Endothelial cell of umbilical vein (primary cell): ENCODE measurements around the gene CLIP4. TPM values are rescaled to one million over a fixed set of nuclear protein-coding genes. Genes with fewer than 3 reads are reported as not detected.

Experiments used
- BruUV-seq: library from RNA; stranded (reverse); fragments of 400-500 nt; replicated peaks from 2 replicates; lab custom pipeline; 2021; lab: Mats Ljungman, UMichigan
- CTCF ChIA-PET: fragments of 300-600, 350-600 bp; sonication (Branson Sonifier 250); formaldehyde crosslinking; loops from one replicate; lab custom pipeline; 2021; ENCODE audit warnings: antibody characterized with exemption, inconsistent platforms; lab: Charles Lee
- POLR2A ChIA-PET: fragments of 300-600, 350-600 bp; sonication (Branson Sonifier 250); formaldehyde crosslinking; loops from one replicate; lab custom pipeline; 2021; ENCODE audit warnings: antibody characterized with exemption, inconsistent platforms; lab: Charles Lee
- DNase-seq: peaks from one replicate; pipeline ENCODE4 v3.0.0-alpha.2; 2011; ENCODE audit warnings: low read depth, low spot score
- FAIRE-seq: peaks from 2 replicates; lab custom pipeline; 2011; peaks lifted over from hg19 to GRCh38; lab: Jason Lieb, UNC
- H2AFZ ChIP-seq: 2 replicates; pipeline ENCODE4 v1.6.0; 2012; ENCODE audit warnings: low read depth, low read length, control low read depth, inconsistent platforms
- H3K27ac ChIP-seq: 2 replicates; pipeline ENCODE4 v1.5.1; 2011; ENCODE audit warnings: low read depth, mild to moderate bottlenecking, control low read depth, low read length, moderate library complexity; ENCODE audit not compliant: insufficient read depth
- H3K27me3 ChIP-seq, 2 experiments: 2 replicates each; pipeline versions ENCODE4 v1.6.0 to v1.6.1; 2011; ENCODE audit warnings: low read length in 2 of 2, mixed read lengths in 1 of 2; ENCODE audit not compliant: control insufficient read depth in 2 of 2, insufficient read depth in 2 of 2
- H3K36me3 ChIP-seq, 2 experiments: 2 replicates in 1 of 2; 3 replicates in 1 of 2; pipeline ENCODE4 v1.5.1; 2011; ENCODE audit warnings: low read length in 2 of 2, mild to moderate bottlenecking in 1 of 2, moderate library complexity in 1 of 2; ENCODE audit not compliant: control insufficient read depth in 2 of 2, insufficient read depth in 2 of 2; ENCODE audit errors: extremely low read depth in 1 of 2
- H3K4me1 ChIP-seq: 3 replicates; pipeline ENCODE4 v1.5.1; 2011; ENCODE audit warnings: mild to moderate bottlenecking, low read length; ENCODE audit not compliant: control insufficient read depth, insufficient read depth; ENCODE audit errors: extremely low read depth
- H3K4me2 ChIP-seq: 2 replicates; pipeline ENCODE4 v1.6.1; 2011; ENCODE audit warnings: low read length, control low read depth, mixed read lengths; ENCODE audit not compliant: insufficient read depth
- H3K4me3 ChIP-seq, 3 experiments: fragments of 200-600 bp in 1 of 3; sonication (generic), shearing (Covaris generic) in 1 of 3; replicated peaks in 1 of 3; 2 replicates each; pipeline ENCODE4 v1.5.1; 2011 to 2016; ENCODE audit warnings: control low read depth in 3 of 3, low read length in 3 of 3, mild to moderate bottlenecking in 2 of 3, inconsistent platforms in 1 of 3, low read depth in 1 of 3, moderate library complexity in 1 of 3; ENCODE audit not compliant: insufficient read depth in 1 of 3
- H3K79me2 ChIP-seq: 2 replicates; pipeline ENCODE4 v1.6.0; 2012; ENCODE audit warnings: low read length, inconsistent platforms; ENCODE audit not compliant: control insufficient read depth, insufficient read depth
- H3K9ac ChIP-seq: replicated peaks from 2 replicates; pipeline ENCODE3; 2011; ENCODE audit warnings: low read length, control low read depth; ENCODE audit not compliant: insufficient read depth; ENCODE audit errors: extremely low read depth
- H3K9me1 ChIP-seq: replicated peaks from 3 replicates; pipeline ENCODE4 v1.6.0; 2011; ENCODE audit warnings: mild to moderate bottlenecking, low read length; ENCODE audit not compliant: control insufficient read depth, insufficient read depth; ENCODE audit errors: extremely low read depth
- H3K9me3 ChIP-seq: replicated peaks from 2 replicates; pipeline ENCODE4 v1.5.1; 2012; ENCODE audit warnings: low read length, inconsistent platforms; ENCODE audit not compliant: control insufficient read depth, insufficient read depth
- H4K20me1 ChIP-seq: replicated peaks from 2 replicates; pipeline ENCODE3; 2011; ENCODE audit warnings: mild to moderate bottlenecking, low read length; ENCODE audit not compliant: control insufficient read depth, insufficient read depth; ENCODE audit errors: extremely low read depth
- CTCF ChIP-seq, 2 donors: IDR thresholded peaks; 1 replicate in 1 of 2; 2 replicates in 1 of 2; pipeline ENCODE4 v1.5.1; 2011; ENCODE audit warnings: low read length in 2 of 2, mild to moderate bottlenecking in 2 of 2, moderate library complexity in 2 of 2, control low read depth in 1 of 2, inconsistent platforms in 1 of 2, low read depth in 1 of 2; ENCODE audit not compliant: insufficient read depth in 1 of 2; ENCODE audit errors: extremely low read depth in 1 of 2
- EZH2 ChIP-seq: IDR thresholded peaks from 2 replicates; pipeline ENCODE4 v1.6.1; 2012; ENCODE audit warnings: borderline replicate concordance, low read depth, mild to moderate bottlenecking, moderate library complexity, low read length, inconsistent platforms; ENCODE audit not compliant: severe bottlenecking
- FOS ChIP-seq: IDR thresholded peaks from 2 replicates; pipeline ENCODE4 v1.6.1; 2011; ENCODE audit warnings: mild to moderate bottlenecking, low read length, moderate library complexity, borderline replicate concordance; ENCODE audit not compliant: insufficient read depth
- GATA2 ChIP-seq: IDR thresholded peaks from 2 replicates; pipeline ENCODE4 v1.7.0; 2011; ENCODE audit warnings: low read depth, mild to moderate bottlenecking, moderate library complexity, mixed read lengths, low read length; ENCODE audit not compliant: insufficient read length, insufficient read depth
- JUN ChIP-seq: IDR thresholded peaks from 2 replicates; pipeline ENCODE4 v1.6.1; 2011; ENCODE audit warnings: borderline replicate concordance, low read depth; ENCODE audit not compliant: insufficient read length, insufficient read depth
- MAX ChIP-seq: IDR thresholded peaks from 2 replicates; pipeline ENCODE4 v1.6.1; 2011; ENCODE audit not compliant: insufficient read depth, insufficient read length
- MYC ChIP-seq: IDR thresholded peaks from one replicate; pipeline ENCODE4 v1.6.1; 2011; ENCODE audit warnings: mild to moderate bottlenecking, low read depth, low read length
- POLR2A ChIP-seq: IDR thresholded peaks from 2 replicates; pipeline ENCODE4 v1.6.1; 2012; ENCODE audit warnings: low read depth, mild to moderate bottlenecking, control low read depth, low read length
- POLR2AphosphoS5 ChIP-seq: IDR thresholded peaks from 2 replicates; pipeline ENCODE4 v1.6.1; 2012; ENCODE audit warnings: low read depth, mild to moderate bottlenecking, control low read depth, low read length, moderate library complexity; ENCODE audit not compliant: insufficient read depth
- dilution Hi-C: fragments of 300-500 bp; cut with MboI; formaldehyde crosslinking; loops from one replicate; pipeline ENCODE4 v1.15.0; 2019; ENCODE audit warnings: low sequenced_read_pairs; ENCODE audit not compliant: extremely low pct_ligation_motif_present
- intact Hi-C: fragments of 100-400 bp; cut with micrococcal nuclease; formaldehyde crosslinking; loops from one replicate; pipeline ENCODE4 v1.10.0; 2022
- polyA plus RNA-seq, 4 experiments: library from polyadenylated mRNA; depleted of rRNA in 3 of 4; stranded (reverse) in 3 of 4; unstranded in 1 of 4; fragments of >200 nt; gene quantifications; 2 replicates each; pipeline versions ENCODE4 v1.2.1 to v1.2.3, GENCODE V29; 2011 to 2012; ENCODE audit warnings: missing spikeins in 1 of 4
- total RNA-seq: library from RNA; stranded (reverse); gene quantifications from 2 replicates; pipeline ENCODE4 v1.2.3, GENCODE V29; 2021

The CLIP4 gene
- total and polyA plus RNA-seq, 2 donors (not counting 3 experiments of a cell fraction or from before 2014, with no cell fraction given) = 9.2 to 24.0 TPM

GRCh38 chr2:29229640-29230039 is 114.4 kb downstream of the CLIP4 start:
- no peak overlapping the region for H2AFZ ChIP-seq
- FAIRE-seq (no peak), DNase-seq (no peak)
- no peaks in the 10 kb centered on the region for H3K36me3 ChIP-seq
- no peak overlapping the region for H3K9ac ChIP-seq
- dilution Hi-C loops = no loop called here
- TF ChIP-seq JUN (no peak), EZH2 (no peak), CTCF (IDR thresholded peaks at IDR 0.05; ENCODE audit: extremely low read depth in 1 of 2, insufficient read depth in 1 of 2, low read depth in 1 of 2, low read length in 2 of 2) (no peak), MYC (no peak), FOS (no peak), POLR2AphosphoS5 (no peak), MAX (no peak), POLR2A (no peak), GATA2 (no peak)
- H3K27ac ChIP-seq = no peak overlapping the region
- CTCF ChIA-PET = no interaction called here
- intact Hi-C loops = no loop called here
- no peak overlapping the region for H3K4me2 ChIP-seq
- BruUV-seq = no TSS peak
- H3K79me2 ChIP-seq = no peaks in the 10 kb centered on the region
- H3K4me1 ChIP-seq = no peaks in the 10 kb centered on the region
- H3K9me1 ChIP-seq = no peaks in the 10 kb centered on the region
- POLR2A ChIA-PET = no interaction called here
- no peaks in the 10 kb centered on the region for H3K9me3 ChIP-seq
- H3K4me3 ChIP-seq = no peak overlapping the region
- no peaks in the 10 kb centered on the region for H4K20me1 ChIP-seq
- peaks cover 0 to 2% of the 10 kb centered on the region in 2 experiments for H3K27me3 ChIP-seq
